HG02571 (cell line): ENCODE measurements around the gene RAP2C.
"Not testable (repeated sequence)": the region's sequence is repeated elsewhere in the genome, so short reads cannot be mapped to it uniquely, and the experiment has no call there.

ENCODE experiments used
- ATAC-seq: cut with Tn5 transposase; IDR thresholded peaks from one replicate; pipeline ENCODE4 v1.9.1; 2021; ENCODE audit warnings: mild to moderate bottlenecking, moderate library complexity; ENCODE audit not compliant: unreplicated experiment

Gene RAP2C

DNA sequence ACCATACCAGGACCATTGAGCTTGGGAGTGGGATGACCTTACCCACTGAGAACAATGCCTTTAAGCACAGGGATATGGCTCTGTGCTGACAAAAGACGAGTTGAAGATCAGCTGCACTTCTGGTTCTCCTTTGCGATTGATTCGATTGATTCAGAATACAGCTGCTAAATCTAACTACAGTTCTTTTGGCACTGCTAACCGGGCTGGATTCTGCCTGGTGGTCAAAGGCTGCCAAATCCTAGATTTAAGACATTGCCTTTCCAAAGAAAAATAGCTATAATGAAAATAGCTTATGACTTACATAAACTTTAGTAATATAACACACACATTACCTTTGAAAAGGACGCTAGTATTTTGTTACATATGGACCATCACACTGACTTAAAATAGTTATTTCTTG, 18.3 kb downstream of the RAP2C start:
- no peak for ATAC-seq

GRCh38 chrX:132199941-132200340, 19.3 kb downstream of the RAP2C start:
- no peak for ATAC-seq

DNA sequence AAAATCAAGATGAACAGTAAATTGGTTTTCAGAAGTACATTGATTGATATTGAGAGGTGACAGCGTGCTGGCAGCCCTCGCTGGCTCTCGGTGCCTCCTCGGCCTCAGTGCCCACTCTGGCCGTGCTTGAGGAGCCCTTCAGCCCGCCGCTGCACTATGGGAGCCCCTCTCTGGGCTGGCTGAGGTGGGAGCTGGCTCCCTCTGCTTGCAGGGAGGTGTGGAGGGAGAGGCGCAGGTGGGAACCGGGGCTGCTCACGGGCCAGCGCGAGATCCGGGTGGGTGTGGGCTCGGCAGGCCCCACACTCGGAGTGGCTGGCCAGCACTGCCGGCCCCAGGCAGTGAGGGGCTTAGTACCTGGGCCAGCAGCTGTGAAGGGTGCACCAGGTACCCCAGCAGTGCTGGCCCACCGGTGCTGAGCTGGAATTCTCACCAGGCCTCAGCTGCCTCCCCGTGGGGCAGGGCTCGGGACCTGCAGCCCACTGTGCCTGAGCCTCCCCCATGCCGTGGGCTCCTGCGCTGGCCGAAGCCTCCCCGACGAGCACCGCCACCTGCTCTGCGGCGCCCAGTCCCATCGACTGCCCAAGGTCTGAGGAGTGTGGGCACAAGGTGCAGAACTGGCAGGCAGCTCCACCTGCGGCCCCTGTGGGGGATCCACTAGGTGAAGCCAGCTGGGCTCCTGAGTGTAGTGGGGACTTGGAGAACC, 25.2 kb downstream of the RAP2C start:
- ATAC-seq, result no peak

DNA sequence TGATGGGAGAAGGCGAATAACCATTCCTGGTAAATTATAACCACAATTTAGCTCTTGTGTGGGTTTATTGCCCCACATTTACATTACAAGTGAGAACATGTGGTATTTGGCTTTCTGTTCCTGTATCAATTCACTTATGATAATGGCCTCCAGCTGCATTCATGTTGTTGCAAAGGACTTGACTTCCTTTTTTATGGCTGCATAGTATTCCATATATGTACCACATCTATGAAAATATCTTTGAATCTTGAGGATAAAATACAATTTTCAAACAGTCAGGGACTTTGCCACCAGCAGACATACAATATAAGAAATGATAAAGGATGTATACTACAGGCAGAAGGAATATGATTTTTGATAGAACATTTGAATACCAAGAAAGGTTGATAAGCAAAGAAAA, 27.3 kb downstream of the RAP2C start:
- ATAC-seq, result no peak

DNA sequence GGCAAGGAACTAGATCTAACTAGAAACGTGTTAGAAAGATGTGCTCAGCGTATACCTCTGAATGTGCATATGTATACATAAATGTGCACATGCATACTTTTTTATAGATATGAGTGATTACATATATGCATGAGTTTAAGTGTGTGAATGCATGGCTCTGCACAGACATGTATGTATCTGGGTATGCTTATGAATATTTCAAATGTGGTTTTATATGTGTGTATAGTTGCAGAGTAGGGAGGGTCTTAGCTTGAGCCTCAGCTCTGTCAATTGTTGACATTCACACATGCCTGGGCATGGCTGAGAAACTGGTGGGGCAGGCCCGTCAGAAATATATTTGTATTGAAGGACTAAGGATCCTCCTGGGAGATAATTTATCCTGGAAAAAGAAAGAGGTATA, 31.1 kb downstream of the RAP2C start:
- no peak for ATAC-seq

GRCh38 chrX:132187451-132187850, 31.8 kb downstream of the RAP2C start:
- no peak for ATAC-seq

GRCh38 chrX:132184871-132185270, 34.4 kb downstream of the RAP2C start:
- ATAC-seq, result no peak

GRCh38 chrX:132181364-132181763, 37.9 kb downstream of the RAP2C start:
- ATAC-seq, result no peak

DNA sequence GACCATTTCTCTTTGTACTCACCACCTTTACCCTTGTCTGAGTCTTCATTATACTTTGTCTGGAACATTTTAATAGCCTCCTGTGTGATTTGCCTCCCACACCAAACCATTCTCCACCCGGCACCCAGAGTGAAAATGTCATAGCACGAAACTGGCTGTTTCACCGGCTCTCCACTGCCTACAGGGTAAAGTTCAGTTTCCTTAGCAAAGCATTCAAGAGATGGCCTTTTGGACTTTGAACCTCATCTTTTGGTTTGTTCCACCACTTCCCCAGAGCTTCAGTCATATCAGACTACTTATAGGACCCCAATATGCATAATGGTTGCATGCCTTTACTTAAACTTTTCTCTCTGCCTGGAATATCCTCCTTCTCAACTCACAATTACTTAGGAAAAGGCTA, 38.3 kb downstream of the RAP2C start:
- no peak for ATAC-seq

GRCh38 chrX:132173647-132174046, 45.6 kb downstream of the RAP2C start:
- no peak for ATAC-seq

DNA sequence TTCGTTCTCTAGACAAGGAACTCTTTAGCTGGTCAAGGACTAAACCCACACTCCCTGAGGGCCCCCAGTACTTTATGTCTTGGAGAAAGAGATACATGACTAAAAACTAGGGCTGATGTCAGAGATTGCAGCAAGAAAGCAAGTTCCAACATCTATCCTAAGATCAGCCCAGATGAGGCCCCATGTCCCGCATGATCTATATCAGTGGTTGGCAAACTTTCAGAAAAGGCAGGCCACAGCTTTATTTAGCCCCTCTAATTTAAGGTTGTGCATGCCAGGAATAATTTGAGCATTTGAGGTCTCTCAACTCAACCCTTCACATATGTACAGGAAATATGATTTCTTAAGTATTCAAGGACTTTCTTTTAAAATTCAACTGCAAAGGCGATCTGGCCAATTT, 47.4 kb downstream of the RAP2C start:
- no peak for ATAC-seq

- ATAC-seq, result no peak
Observed at GRCh38 chrX:132171478-132171877, 47.8 kb downstream of the RAP2C start.

- no peak for ATAC-seq
Observed at GRCh38 chrX:132169554-132169953, 49.7 kb downstream of the RAP2C start.

DNA sequence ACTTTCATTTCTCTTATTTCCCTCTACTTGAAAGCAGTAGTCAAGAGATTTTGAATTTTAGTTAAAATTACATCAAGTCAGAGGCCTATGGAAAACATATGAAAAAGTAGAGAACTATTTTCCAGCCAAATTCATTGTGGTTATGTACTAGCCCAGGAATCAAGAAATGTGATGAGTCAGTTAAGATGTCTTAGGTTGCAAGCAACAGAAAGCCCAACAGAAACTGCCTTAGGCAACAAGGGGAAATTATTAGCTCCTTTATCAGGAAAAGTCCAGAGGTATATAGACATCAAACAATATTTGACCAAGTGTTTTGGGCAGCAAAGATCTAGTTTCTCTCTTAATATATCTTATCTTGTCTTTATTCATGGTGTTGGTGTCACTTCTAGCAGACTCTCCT, 53.6 kb downstream of the RAP2C start:
- no peak for ATAC-seq

- ATAC-seq, result no peak
Observed at GRCh38 chrX:132165005-132165404, 54.2 kb downstream of the RAP2C start.

DNA sequence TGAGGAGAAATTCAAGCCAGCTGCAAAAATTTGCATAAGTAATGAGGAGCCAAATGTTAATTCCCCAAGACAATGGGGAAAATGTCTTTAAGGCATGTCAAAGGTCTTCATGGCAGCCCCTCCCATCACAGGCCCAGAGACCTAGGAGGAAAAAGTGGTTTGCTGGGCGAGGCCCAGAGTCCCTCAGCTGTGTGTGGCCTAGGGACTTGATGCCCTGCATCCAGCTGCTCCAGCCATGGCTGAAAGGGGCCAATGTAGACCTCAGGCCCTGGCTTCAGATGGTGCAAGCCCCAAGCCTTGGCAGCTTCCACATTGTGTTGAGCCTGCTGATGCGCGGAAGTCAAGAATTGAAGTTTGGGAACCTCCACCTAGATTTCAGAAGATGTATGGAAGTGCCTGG, 56.2 kb downstream of the RAP2C start:
- not testable (repeated sequence) for ATAC-seq

DNA sequence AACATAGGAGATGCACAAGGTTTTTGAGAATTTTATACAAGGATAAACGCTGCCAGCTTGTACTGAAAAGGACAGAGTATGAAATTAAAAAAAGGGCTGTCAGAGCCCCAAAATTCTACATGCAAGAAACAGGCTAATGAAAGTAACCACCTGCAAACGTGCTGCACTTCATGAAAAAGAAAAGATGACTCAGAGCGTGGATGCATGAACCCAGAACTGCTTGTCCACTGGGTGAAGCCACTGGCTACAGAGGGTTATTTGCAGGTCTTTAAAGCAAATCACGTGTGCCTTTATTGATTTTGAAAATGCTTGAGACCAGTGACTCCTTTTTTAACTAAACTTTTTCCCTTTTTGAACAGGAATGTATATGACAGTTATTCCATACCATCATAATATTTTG, 66.1 kb downstream of the RAP2C start:
- ATAC-seq, result no peak
